MCF 10A (cell line): ENCODE measurements around the gene MTERF4. TPM values are rescaled to one million over a fixed set of nuclear protein-coding genes. Genes with fewer than 3 reads are reported as not detected.

Experiments
- BruUV-seq: library from RNA; stranded (reverse); fragments of 400-500 nt; replicated peaks from 2 replicates; lab custom pipeline; 2021; lab: Mats Ljungman, UMichigan
- CTCF ChIA-PET: fragments of 300-600 bp; sonication (Branson Sonifier 250); formaldehyde crosslinking; extraction: SDS; loops from one replicate; lab custom pipeline; 2021; ENCODE audit warnings: antibody characterized with exemption, inconsistent platforms; lab: Yijun Ruan, JAX
- POLR2A ChIA-PET: fragments of 300-600, 350-650 bp; sonication (Branson Sonifier 250); formaldehyde crosslinking; extraction: SDS; loops from one replicate; lab custom pipeline; 2020; ENCODE audit warnings: antibody characterized with exemption, inconsistent platforms; lab: Yijun Ruan, JAX
- DNase-seq: peaks from one replicate; pipeline ENCODE4 v3.0.0-alpha.2; 2018; ENCODE audit not compliant: unreplicated experiment
- H3K27ac Mint-ChIP-seq: one replicate; pipeline ENCODE4 v1.8.0; 2022; ENCODE audit warnings: mild to moderate bottlenecking, low read depth, mixed read lengths; ENCODE audit not compliant: unreplicated experiment
- H3K27me3 Mint-ChIP-seq: one replicate; pipeline ENCODE4 v1.8.0; 2022; ENCODE audit warnings: mixed read lengths; ENCODE audit not compliant: insufficient read depth, unreplicated experiment
- H3K36me3 Mint-ChIP-seq: one replicate; pipeline ENCODE4 v1.8.0; 2022; ENCODE audit warnings: mild to moderate bottlenecking, moderate library complexity, mixed read lengths; ENCODE audit not compliant: insufficient read depth, unreplicated experiment
- H3K4me1 Mint-ChIP-seq: one replicate; pipeline ENCODE4 v1.8.0; 2022; ENCODE audit warnings: mixed read lengths; ENCODE audit not compliant: insufficient read depth, unreplicated experiment
- H3K4me3 Mint-ChIP-seq: one replicate; pipeline ENCODE4 v1.8.0; 2022; ENCODE audit warnings: mild to moderate bottlenecking, moderate library complexity, mixed read lengths; ENCODE audit not compliant: unreplicated experiment
- H3K9me3 Mint-ChIP-seq: one replicate; pipeline ENCODE4 v1.8.0; 2022; ENCODE audit warnings: mixed read lengths; ENCODE audit not compliant: unreplicated experiment
- intact Hi-C: fragments of 100-400 bp; cut with micrococcal nuclease; formaldehyde crosslinking; loops from 2 replicates; pipeline ENCODE4 v1.14.1; 2022
- total RNA-seq: library from RNA; stranded (reverse); gene quantifications from 2 replicates; pipeline ENCODE4 v1.2.3, GENCODE V29; 2022
- TF ChIP-seq, protein P1 (sequence below): fragments of 200-600 bp; IDR thresholded peaks from one replicate; pipeline ENCODE4 v1.8.0; 2022; ENCODE audit warnings: antibody characterized with exemption, mild to moderate bottlenecking; ENCODE audit not compliant: unreplicated experiment

The MTERF4 gene
- total RNA-seq, 1 experiment from 2014 or later: 29.9 TPM

DNA sequence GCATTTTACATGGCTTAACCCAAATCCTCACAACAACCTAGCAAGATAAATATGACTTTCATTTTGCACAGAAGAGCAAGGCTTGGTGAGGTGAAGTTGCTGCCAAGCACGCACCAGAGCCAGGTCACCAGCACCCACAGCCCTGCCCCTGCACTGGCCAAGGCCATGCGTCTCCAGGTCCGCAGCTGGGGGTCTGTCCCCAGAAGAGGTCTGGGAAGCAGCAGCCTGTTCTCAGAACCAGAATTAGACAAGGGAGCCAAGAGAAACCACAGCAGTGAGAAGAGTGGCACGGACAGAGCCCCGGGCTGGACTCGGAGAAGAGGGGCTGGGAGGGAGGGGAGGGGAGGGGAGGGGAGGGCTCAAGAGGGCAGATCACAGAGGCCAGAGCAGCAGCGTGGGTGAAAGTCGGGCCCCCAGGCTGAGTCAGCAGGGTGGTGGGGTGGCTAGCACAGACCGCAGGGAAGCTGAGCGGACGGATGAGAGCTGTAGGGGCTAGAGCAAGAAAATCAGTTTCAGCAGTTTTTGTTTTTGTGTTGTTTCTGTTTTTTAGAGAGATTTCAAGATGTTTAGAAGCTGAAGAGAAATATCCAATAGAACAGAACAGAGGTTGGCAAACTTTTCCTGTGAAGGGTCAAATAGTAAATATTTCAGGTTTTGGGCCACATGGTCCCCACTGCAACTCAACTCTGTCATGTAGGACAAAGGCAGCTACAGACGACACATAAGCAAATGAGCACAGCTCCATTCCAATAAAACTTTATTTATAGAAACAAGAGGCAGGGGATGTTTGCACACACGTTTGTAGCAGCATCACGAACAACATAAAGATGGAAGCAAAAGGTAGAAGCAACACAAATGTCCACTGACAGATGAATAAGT lies 7.4 kb upstream of the MTERF4 start:
- Mint-ChIP-seq H3K27ac (no peak overlapping the region), H3K36me3 (peaks cover 12% of the 10 kb centered on the region), H3K4me1 (no peaks in the 10 kb centered on the region), H3K4me3 (no peak overlapping the region), H3K9me3 (no peaks in the 10 kb centered on the region), H3K27me3 (no peaks in the 10 kb centered on the region)
- TF ChIP-seq, protein P1, sequence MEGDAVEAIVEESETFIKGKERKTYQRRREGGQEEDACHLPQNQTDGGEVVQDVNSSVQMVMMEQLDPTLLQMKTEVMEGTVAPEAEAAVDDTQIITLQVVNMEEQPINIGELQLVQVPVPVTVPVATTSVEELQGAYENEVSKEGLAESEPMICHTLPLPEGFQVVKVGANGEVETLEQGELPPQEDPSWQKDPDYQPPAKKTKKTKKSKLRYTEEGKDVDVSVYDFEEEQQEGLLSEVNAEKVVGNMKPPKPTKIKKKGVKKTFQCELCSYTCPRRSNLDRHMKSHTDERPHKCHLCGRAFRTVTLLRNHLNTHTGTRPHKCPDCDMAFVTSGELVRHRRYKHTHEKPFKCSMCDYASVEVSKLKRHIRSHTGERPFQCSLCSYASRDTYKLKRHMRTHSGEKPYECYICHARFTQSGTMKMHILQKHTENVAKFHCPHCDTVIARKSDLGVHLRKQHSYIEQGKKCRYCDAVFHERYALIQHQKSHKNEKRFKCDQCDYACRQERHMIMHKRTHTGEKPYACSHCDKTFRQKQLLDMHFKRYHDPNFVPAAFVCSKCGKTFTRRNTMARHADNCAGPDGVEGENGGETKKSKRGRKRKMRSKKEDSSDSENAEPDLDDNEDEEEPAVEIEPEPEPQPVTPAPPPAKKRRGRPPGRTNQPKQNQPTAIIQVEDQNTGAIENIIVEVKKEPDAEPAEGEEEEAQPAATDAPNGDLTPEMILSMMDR: no peak
- CTCF ChIA-PET: interaction anchor here (0.5 to 0.7 kb wide), 2 partner anchors 262 to 406 kb away, joined by 3 read pairs; no protein-coding TSS in a partner anchor
- intact Hi-C loops: no loop called here
- BruUV-seq: no TSS peak
- no peak for DNase-seq
- POLR2A ChIA-PET: no interaction called here

DNA sequence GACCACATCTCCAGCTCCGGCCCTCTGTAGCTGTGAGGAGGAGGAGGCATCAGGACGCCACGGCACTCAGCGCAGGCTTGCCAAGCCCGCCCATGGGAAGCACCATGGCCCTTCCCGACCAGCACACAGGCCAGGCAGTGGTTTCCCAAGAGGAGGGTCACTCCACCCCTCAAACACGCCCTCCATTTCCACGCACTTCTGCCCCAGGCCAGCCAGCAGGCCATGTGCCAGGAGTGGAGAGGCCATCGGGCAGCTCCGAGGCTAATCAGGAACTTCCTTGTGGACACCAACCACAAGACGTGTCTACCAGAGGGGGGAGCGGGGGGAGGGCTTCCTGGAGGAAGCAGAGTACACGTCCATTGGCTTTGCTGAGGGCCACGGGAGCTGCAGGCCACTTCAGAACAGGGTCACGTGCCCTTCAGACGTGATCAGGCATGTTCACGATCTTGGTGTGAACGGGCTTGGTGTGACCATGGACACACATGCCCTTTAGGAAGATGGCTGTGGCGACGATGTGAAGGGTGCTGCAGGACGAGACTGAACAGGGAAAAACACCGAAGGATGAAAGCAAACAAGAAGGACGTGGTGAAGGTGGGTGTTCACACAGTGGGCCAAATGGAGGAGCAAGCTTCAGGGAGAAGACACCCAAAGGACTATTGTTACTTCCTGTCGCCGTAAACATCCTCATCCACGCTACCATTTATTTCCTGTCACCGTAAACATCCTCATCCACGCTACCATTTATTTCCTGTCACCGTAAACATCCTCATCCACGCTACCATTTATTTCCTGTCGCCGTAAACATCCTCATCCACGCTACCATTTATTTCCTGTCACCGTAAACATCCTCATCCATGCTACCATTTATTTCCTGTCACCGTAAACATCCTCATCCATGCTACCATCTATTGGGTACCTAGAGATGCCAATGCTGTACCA lies 6.5 kb upstream of the MTERF4 start:
- no peaks in the 10 kb centered on the region for H3K9me3 Mint-ChIP-seq
- ChIA-PET POLR2A (interaction anchor here (1.0 kb wide), 1 partner anchor 42 kb away, joined by 4 read pairs; the partner anchor contains the start of gene PPP1R7), CTCF (no interaction called here)
- H3K27ac Mint-ChIP-seq: no peak overlapping the region
- intact Hi-C loops: no loop called here
- TF ChIP-seq, protein P1: no peak
- no peaks in the 10 kb centered on the region for H3K4me1 Mint-ChIP-seq
- H3K4me3 Mint-ChIP-seq: no peak overlapping the region
- peaks cover 12% of the 10 kb centered on the region for H3K36me3 Mint-ChIP-seq
- no peak for DNase-seq
- no TSS peak for BruUV-seq
- no peaks in the 10 kb centered on the region for H3K27me3 Mint-ChIP-seq

DNA sequence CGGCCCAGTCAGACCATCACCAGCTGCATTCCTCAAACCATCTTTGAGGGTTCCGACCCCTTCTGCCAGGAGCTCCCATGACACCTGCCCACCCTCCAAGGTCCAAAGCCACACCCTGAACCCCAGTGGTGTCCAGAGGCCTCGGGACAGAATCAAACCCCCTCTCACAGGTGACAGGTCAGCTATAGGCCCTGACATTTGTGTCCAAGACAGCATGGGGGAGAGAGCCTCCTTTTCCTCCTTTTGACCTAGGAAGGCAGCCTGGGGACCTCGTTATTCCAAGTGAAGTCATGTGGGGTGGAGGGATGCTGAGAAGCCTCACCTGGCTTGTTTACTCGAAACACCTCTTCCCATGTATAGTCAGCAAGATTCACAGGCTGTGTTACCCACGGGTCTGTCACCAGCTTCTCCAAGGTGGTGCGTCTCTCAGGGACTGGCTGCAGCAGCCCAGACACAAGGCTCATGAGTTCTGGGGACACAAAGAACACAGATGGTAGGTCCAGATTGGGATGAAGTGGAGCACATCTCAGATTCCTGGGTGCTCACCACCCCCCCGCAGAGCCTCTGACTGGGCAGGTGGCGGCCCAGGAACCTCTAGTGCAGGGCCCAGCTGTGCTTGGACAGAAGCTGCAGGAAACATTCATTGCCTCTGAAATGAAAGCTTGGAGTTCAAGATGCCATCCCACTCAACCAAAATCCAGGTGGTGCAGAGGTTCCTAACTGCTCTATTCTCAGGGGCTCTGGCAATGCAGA lies 5.1 kb upstream of the MTERF4 start:
- POLR2A ChIA-PET: no interaction called here
- H3K4me1 Mint-ChIP-seq: peaks cover 5% of the 10 kb centered on the region
- TF ChIP-seq, protein P1: no peak
- DNase-seq: no peak
- no peaks in the 10 kb centered on the region for H3K9me3 Mint-ChIP-seq
- peaks cover 7% of the 10 kb centered on the region for H3K36me3 Mint-ChIP-seq
- H3K4me3 Mint-ChIP-seq: no peak overlapping the region
- BruUV-seq: no TSS peak
- CTCF ChIA-PET: interaction anchor here (0.7 kb wide), 1 partner anchor 34 kb away, joined by 3 read pairs; no protein-coding TSS in a partner anchor
- intact Hi-C loops: no loop called here
- H3K27ac Mint-ChIP-seq: no peak overlapping the region
- H3K27me3 Mint-ChIP-seq: no peaks in the 10 kb centered on the region
